HEK293 (cell line): ENCODE results near the gene RPRD1B.

Source experiments
- CTCF ChIA-PET: fragments of 350-600 bp; formaldehyde crosslinking; extraction: SDS; loops from one replicate; lab custom pipeline; 2021; ENCODE audit warnings: antibody characterized with exemption; lab: Yijun Ruan, JAX
- POLR2A ChIA-PET: fragments of 300-600 bp; formaldehyde crosslinking; extraction: SDS; loops from one replicate; lab custom pipeline; 2020; ENCODE audit warnings: antibody characterized with exemption, inconsistent platforms; lab: Yijun Ruan, JAX
- H3K27ac ChIP-seq: fragments of 200-500 bp; sonication (Bioruptor generic); 2 replicates; pipeline ENCODE4 v1.5.1; 2014; ENCODE audit warnings: low read depth, low read length, control low read depth, inconsistent platforms; ENCODE audit errors: extremely low read depth
- H3K36me3 ChIP-seq, 2 experiments: fragments of 200-500 bp in 1 of 2; sonication (Bioruptor generic) in 1 of 2; 1 replicate in 1 of 2; 2 replicates in 1 of 2; pipeline ENCODE4 v1.5.1; 2014 to 2017; ENCODE audit warnings: inconsistent platforms in 2 of 2, low read length in 2 of 2; ENCODE audit not compliant: control insufficient read depth in 2 of 2, insufficient read depth in 1 of 2
- H3K4me1 ChIP-seq: fragments of 200-500 bp; sonication (Bioruptor generic); 2 replicates; pipeline ENCODE4 v1.5.1; 2014; ENCODE audit warnings: mild to moderate bottlenecking, low read length, inconsistent platforms; ENCODE audit not compliant: control insufficient read depth, insufficient read depth
- H3K4me3 ChIP-seq: 2 replicates; pipeline ENCODE4 v1.5.1; 2011; ENCODE audit warnings: low read depth, mild to moderate bottlenecking, control low read depth, low read length, moderate library complexity
- H3K9me3 ChIP-seq: fragments of 200-500 bp; sonication (Bioruptor generic); 2 replicates; pipeline ENCODE4 v1.5.1; 2014; ENCODE audit warnings: low read depth, low read length, inconsistent platforms; ENCODE audit not compliant: control insufficient read depth, insufficient read depth
- HOXD13 ChIP-seq: sonication (generic); formaldehyde crosslinking; IDR thresholded peaks from 2 replicates; pipeline ENCODE4 v1.8.0; 2022; ENCODE audit warnings: missing genetic modification reagents, borderline replicate concordance
- KLF8 ChIP-seq: fragments of 450-650 bp; formaldehyde crosslinking; IDR thresholded peaks from 2 replicates; pipeline ENCODE4 v1.5.1; 2016; ENCODE audit warnings: missing biosample characterization, missing genetic modification characterization
- SCRT1 ChIP-seq: fragments of 450-650 bp; formaldehyde crosslinking; IDR thresholded peaks from 2 replicates; pipeline ENCODE4 v1.5.1; 2016; ENCODE audit warnings: missing biosample characterization, missing genetic modification characterization, borderline replicate concordance
- TRIM28 ChIP-seq: IDR thresholded peaks from 2 replicates; pipeline ENCODE4 v1.6.1; 2011; ENCODE audit warnings: low read length, control low read depth, borderline replicate concordance
- ZBTB26 ChIP-seq: fragments of 450-650 bp; formaldehyde crosslinking; optimal IDR thresholded peaks from 2 replicates; pipeline ENCODE3; 2016; ENCODE audit warnings: missing biosample characterization, mild to moderate bottlenecking, missing genetic modification characterization
- ZBTB7A ChIP-seq: fragments of 450-650 bp; formaldehyde crosslinking; IDR thresholded peaks from 2 replicates; pipeline ENCODE4 v1.5.1; 2016; ENCODE audit warnings: low read depth, missing biosample characterization, missing genetic modification characterization
- ZNF10 ChIP-seq: fragments of 450-650 bp; formaldehyde crosslinking; IDR thresholded peaks from 2 replicates; pipeline ENCODE4 v1.5.1; 2017; ENCODE audit warnings: missing biosample characterization, missing genetic modification characterization
- ZNF114 ChIP-seq: fragments of 450-650 bp; formaldehyde crosslinking; IDR thresholded peaks from 2 replicates; pipeline ENCODE4 v1.5.0; 2017; ENCODE audit warnings: missing biosample characterization, missing genetic modification characterization
- ZNF23 ChIP-seq: fragments of 450-650 bp; formaldehyde crosslinking; IDR thresholded peaks from 2 replicates; pipeline ENCODE4 v1.5.1; 2016; ENCODE audit warnings: missing biosample characterization, missing genetic modification characterization, borderline replicate concordance
- ZNF280C ChIP-seq: fragments of 450-650 bp; formaldehyde crosslinking; IDR thresholded peaks from 2 replicates; pipeline ENCODE4 v1.5.1; 2016; ENCODE audit warnings: missing biosample characterization, missing genetic modification characterization
- ZNF311 ChIP-seq: fragments of 450-650 bp; formaldehyde crosslinking; IDR thresholded peaks from 2 replicates; pipeline ENCODE4 v1.5.1; 2017; ENCODE audit warnings: missing biosample characterization, missing genetic modification characterization, borderline replicate concordance
- ZNF555 ChIP-seq: fragments of 450-650 bp; formaldehyde crosslinking; conservative IDR thresholded peaks from 2 replicates; pipeline ENCODE4 v1.5.1; 2017; ENCODE audit warnings: missing biosample characterization, mild to moderate bottlenecking, missing genetic modification characterization, inconsistent platforms
- ZNF785 ChIP-seq: fragments of 450-650 bp; formaldehyde crosslinking; IDR thresholded peaks from 2 replicates; pipeline ENCODE4 v1.5.1; 2016; ENCODE audit warnings: missing biosample characterization, missing genetic modification characterization
- ZSCAN16 ChIP-seq: fragments of 450-650 bp; formaldehyde crosslinking; IDR thresholded peaks from 2 replicates; pipeline ENCODE4 v1.5.1; 2016; ENCODE audit warnings: missing biosample characterization, missing genetic modification characterization
- ZXDB ChIP-seq: fragments of 450-650 bp; formaldehyde crosslinking; IDR thresholded peaks from 2 replicates; pipeline ENCODE4 v1.5.1; 2016; ENCODE audit warnings: missing biosample characterization, missing genetic modification characterization

Gene RPRD1B

GRCh38 chr20:38127920-38128528 is 94.5 kb downstream of the RPRD1B start:
- no peak overlapping the region for H3K27ac ChIP-seq
- ChIA-PET CTCF (interaction anchor here (0.7 to 3.2 kb wide), 3 partner anchors 14 to 109 kb away, joined by 3 to 19 read pairs (median 3); no protein-coding TSS in a partner anchor), POLR2A (interaction anchor here (0.6 kb wide), 1 partner anchor 147 kb away, joined by 3 read pairs; no protein-coding TSS in a partner anchor)

DNA sequence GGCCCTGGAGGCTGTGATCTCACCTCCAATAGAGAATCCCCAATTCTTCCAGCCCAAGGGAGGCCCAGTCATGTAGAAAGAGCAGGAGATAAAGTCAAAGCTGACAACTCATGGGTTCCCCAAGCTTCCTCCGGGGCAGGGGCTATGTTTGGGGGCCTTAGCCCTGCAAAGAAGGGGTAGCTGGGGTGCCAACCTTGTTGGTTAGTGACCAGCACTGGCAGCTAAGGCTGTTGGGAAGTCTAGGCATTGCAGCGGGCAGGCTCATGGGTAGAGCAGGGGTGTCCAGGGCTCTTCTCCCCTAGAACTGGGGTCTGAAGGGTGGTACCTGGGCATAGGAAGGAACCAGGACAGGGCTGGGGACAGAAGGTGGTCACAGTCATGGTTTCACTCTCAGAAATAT is 95.1 kb downstream of the RPRD1B start:
- H3K4me3 ChIP-seq, result no peak overlapping the region
- no peaks in the 10 kb centered on the region for H3K4me1 ChIP-seq
- TF ChIP-seq SCRT1 (tag by site-specific recombination), result no peak
- no peak for TF ChIP-seq HOXD13 (CRISPR knock-in tag)
- TF ChIP-seq ZBTB26, result no peak
- no peak for TF ChIP-seq ZNF23 (tag by site-specific recombination)
- no peak for TF ChIP-seq ZNF10 (tag by site-specific recombination)
- TF ChIP-seq ZNF114 (tag by site-specific recombination), result no peak
- no peak for TF ChIP-seq ZBTB7A (tag by site-specific recombination)
- no peaks in the 10 kb centered on the region for H3K9me3 ChIP-seq
- no peak overlapping the region for H3K27ac ChIP-seq
- no peaks in the 10 kb centered on the region for H3K36me3 ChIP-seq
- ChIA-PET CTCF (interaction anchor here (0.6 to 3.2 kb wide), 4 partner anchors 14 to 1382 kb away, joined by 3 to 19 read pairs (median 3); no protein-coding TSS in a partner anchor), POLR2A (interaction anchor here (0.6 kb wide), 1 partner anchor 146 kb away, joined by 3 read pairs; no protein-coding TSS in a partner anchor)

More at GRCh38 chr20:38127920-38128528, 94.5 kb downstream of the RPRD1B start:
- H3K4me3 ChIP-seq, result no peak overlapping the region
- no peaks in the 10 kb centered on the region for H3K4me1 ChIP-seq
- H3K36me3 ChIP-seq, result no peaks in the 10 kb centered on the region
- H3K9me3 ChIP-seq, result no peaks in the 10 kb centered on the region
- TF ChIP-seq ZSCAN16 (tag by site-specific recombination) (no peak), ZNF785 (tag by site-specific recombination) (no peak)

DNA sequence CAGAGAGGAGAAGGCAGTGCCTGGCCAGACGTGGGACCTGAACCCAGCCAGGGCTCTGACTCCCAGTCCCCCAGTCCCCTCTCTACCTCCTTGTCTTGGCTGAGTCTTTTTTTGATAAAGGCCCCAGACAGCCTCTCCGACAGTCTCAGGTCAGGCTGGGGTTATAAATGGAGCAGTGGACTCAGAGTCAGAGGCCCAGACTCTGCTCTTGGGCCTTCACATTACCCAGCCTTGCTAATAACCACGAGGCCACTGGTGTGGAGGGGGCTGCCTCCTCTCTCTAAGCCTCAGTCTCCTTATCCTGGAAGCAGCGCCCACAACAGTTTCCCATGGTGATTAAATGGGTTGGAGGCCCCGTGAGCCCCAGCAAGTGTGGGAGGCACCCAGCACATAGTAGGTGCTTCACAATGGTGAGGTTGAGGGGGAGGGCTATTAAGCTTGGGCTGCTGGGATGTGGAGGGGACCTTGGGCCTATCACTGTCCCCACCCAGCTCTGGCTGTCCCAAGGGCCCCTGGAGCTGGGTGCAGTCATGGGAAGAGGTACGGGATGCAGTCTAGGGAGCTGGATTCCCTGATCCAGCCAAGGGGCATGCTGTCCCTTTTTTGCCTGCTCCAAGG is 95.8 kb downstream of the RPRD1B start:
- Histone ChIP-seq H3K36me3 (no peaks in the 10 kb centered on the region), H3K27ac (no peak overlapping the region), H3K4me1 (no peaks in the 10 kb centered on the region), H3K9me3 (no peaks in the 10 kb centered on the region), H3K4me3 (no peak overlapping the region)
- ChIA-PET CTCF (interaction anchor here (0.6 to 3.2 kb wide), 4 partner anchors 15 to 1383 kb away, joined by 3 to 19 read pairs (median 6); no protein-coding TSS in a partner anchor), POLR2A (no interaction called here)
- TF ChIP-seq KLF8 (tag by site-specific recombination), result no peak
- no peak for TF ChIP-seq ZBTB26
- TF ChIP-seq ZXDB, result no peak
- no peak for TF ChIP-seq ZNF311 (tag by site-specific recombination)
- TF ChIP-seq ZNF280C (tag by site-specific recombination), result no peak
- no peak for TF ChIP-seq ZNF555
- TF ChIP-seq TRIM28, result no peak
